Adrenal gland (tissue), 12 donors: ENCODE results near the gene PEX5. TPM values are rescaled to one million over a fixed set of nuclear protein-coding genes. Genes with fewer than 3 reads are reported as not detected.

ENCODE experiments used
- DNase-seq, 7 donors: peaks; one replicate each; pipeline ENCODE4 v3.0.0-alpha.2; 2019 to 2020
- H3K27ac ChIP-seq, 5 donors: fragments of 200-600 bp; sonication (generic) in 4 of 5; 1 replicate in 3 of 5; 2 replicates in 2 of 5; pipeline versions ENCODE4 v1.5.1 to v1.8.0; 2016 to 2020; ENCODE audit warnings: mild to moderate bottlenecking in 1 of 5
- H3K27me3 ChIP-seq: fragments of 200-600 bp; 2 replicates; pipeline ENCODE4 v1.8.0; 2021
- H3K36me3 ChIP-seq, 2 donors: fragments of 200-600 bp; replicated peaks in 1 of 2; 1 replicate in 1 of 2; 2 replicates in 1 of 2; pipeline versions ENCODE4 v1.5.1 to v1.8.0; 2018 to 2022
- H3K4me1 ChIP-seq, 2 donors: fragments of 200-600 bp; replicated peaks in 1 of 2; 1 replicate in 1 of 2; 2 replicates in 1 of 2; pipeline versions ENCODE4 v1.5.1 to v1.8.0; 2018 to 2021
- H3K4me3 ChIP-seq, 4 donors: fragments of 200-600 bp; sonication (generic) in 3 of 4; one replicate each; pipeline ENCODE4 v1.5.1; 2016 to 2018
- H3K9me3 ChIP-seq, 3 donors: fragments of 200-600 bp; sonication (generic) in 1 of 3; replicated peaks in 1 of 3; 1 replicate in 2 of 3; 2 replicates in 1 of 3; pipeline versions ENCODE4 v1.5.1 to v1.8.0; 2016 to 2021
- CTCF ChIP-seq, 6 experiments: fragments of 450-650 bp in 4 of 6; fragments of 200-600 bp in 2 of 6; sonication (generic) in 1 of 6; IDR thresholded peaks; 1 replicate in 5 of 6; 2 replicates in 1 of 6; pipeline versions ENCODE4 v1.5.1 to v1.8.0; 2016 to 2021; ENCODE audit warnings: antibody characterized with exemption in 6 of 6, mild to moderate bottlenecking in 2 of 6, moderate library complexity in 1 of 6
- POLR2A ChIP-seq, 2 donors: fragments of 450-650 bp; IDR thresholded peaks; one replicate each; pipeline ENCODE4 v1.6.1; 2017; ENCODE audit warnings: antibody characterized with exemption in 2 of 2, mild to moderate bottlenecking in 2 of 2, moderate library complexity in 1 of 2
- WGBS, 4 donors: extraction: QIAGEN DNeasy Blood & Tissue Kit in 2 of 4; methylation state at CpG; one replicate each; pipeline versions ENCODE4 v1.1.5 to v1.1.7; 2013 to 2017; 5-methylcytosine and 5-hydroxymethylcytosine counted together
- intact Hi-C, 2 donors: fragments of 100-400 bp; cut with DNase I; formaldehyde crosslinking; loops; one replicate each; pipeline versions ENCODE4 v1.14.1 to v1.15.0; 2022 to 2023
- polyA plus RNA-seq, 3 donors: library from polyadenylated mRNA; stranded (reverse); fragments of 200-250 nt in 2 of 3; fragments of 350-450 nt in 1 of 3; fragmentation: Illumina TruSeq in 1 of 3; extraction: RNeasy Lipid Tissue Mini Kit (QIAGEN cat#74804) in 1 of 3; gene quantifications; one replicate each; pipeline ENCODE4 v1.2.3, GENCODE V29; 2013 to 2014
- total RNA-seq, 9 donors: library from RNA; depleted of rRNA in 4 of 9; stranded (reverse); fragments of >200 nt in 4 of 9; fragments of 120-200 nt in 1 of 9; fragmentation: NEBNext Ultra II Directional in 1 of 9; extraction: Animal tissue kit (Norgen Biotek cat#: 25700) in 1 of 9; gene quantifications; one replicate each; pipeline versions ENCODE4 v1.1.0 to v1.2.4, GENCODE V29; 2013 to 2023
- donor health status: healthy with polysubstance abuse.
- donor health status: Bipolar disorder and iron deficiency.
- donor health status: DM: yes; HTN: yes; CAD: no.
- donor health status: DM: no; HTN: no; CAD: no.
- donor health status: DM: no; HTN: no; CAD: no.
- donor health status: DM: yes; HTN: yes; CAD: no.

The PEX5 gene
- total and polyA plus RNA-seq, 12 donors: 22.4 to 65.0 (median 36.7) TPM

GRCh38 chr12:7142809-7143465, 46.5 kb upstream of the PEX5 start:
- Histone ChIP-seq H3K27me3 (no peaks in the 10 kb centered on the region), H3K4me3 (no peak overlapping the region), H3K36me3 (peaks cover 0 to 37% of the 10 kb centered on the region in 2 donors), H3K9me3 (no peaks in the 10 kb centered on the region), H3K4me1 (no peaks in the 10 kb centered on the region), H3K27ac (peak overlapping the region in 1 of 5 donors; percentile 34)
- WGBS, 4 donors: 95 to 97% (median 96%) methylated on average over 18 of the region's 18 CpGs
- intact Hi-C loops: no loop called here
- TF ChIP-seq POLR2A (IDR thresholded peaks at IDR 0.05) (no peak), CTCF (IDR thresholded peaks at IDR 0.05) (no peak)
- DNase-seq: no peak

- no peak for TF ChIP-seq POLR2A (IDR thresholded peaks at IDR 0.05)
- no peak for TF ChIP-seq CTCF (IDR thresholded peaks at IDR 0.05)
- H3K9me3 ChIP-seq: no peaks in the 10 kb centered on the region
- DNase-seq: peak in 2 of 7 donors; percentile 44 to 46
- no peak overlapping the region for H3K4me3 ChIP-seq
- H3K27ac ChIP-seq: peak overlapping the region in 1 of 5 donors; percentile 34
- peaks cover 0 to 34% of the 10 kb centered on the region in 2 donors for H3K36me3 ChIP-seq
- H3K27me3 ChIP-seq: no peaks in the 10 kb centered on the region
- H3K4me1 ChIP-seq: no peaks in the 10 kb centered on the region
- WGBS, 4 donors: 65 to 77% (median 66%) methylated on average over 7 of the region's 7 CpGs
- intact Hi-C loops: no loop called here
These were observed 45.9 kb upstream of the PEX5 start for GRCh38 chr12:7143564-7143963.

GRCh38 chr12:7144414-7145120, 44.9 kb upstream of the PEX5 start:
- H3K4me1 ChIP-seq: no peaks in the 10 kb centered on the region
- peak in 1 of 7 donors; percentile 6 for DNase-seq
- WGBS, 4 donors: 35 to 49% (median 47%) methylated on average over 9 to 11 of the region's 11 CpGs
- TF ChIP-seq CTCF (IDR thresholded peaks at IDR 0.05): peak; percentile 34 to 64 (median 56)
- no peak for TF ChIP-seq POLR2A (IDR thresholded peaks at IDR 0.05)
- peak overlapping the region in 2 of 5 donors; percentile 26 to 68 for H3K27ac ChIP-seq
- peaks cover 0 to 44% of the 10 kb centered on the region in 2 donors for H3K36me3 ChIP-seq
- no peaks in the 10 kb centered on the region for H3K27me3 ChIP-seq
- H3K4me3 ChIP-seq: no peak overlapping the region
- H3K9me3 ChIP-seq: no peaks in the 10 kb centered on the region
- intact Hi-C loops: no loop called here

- intact Hi-C loops: no loop called here
- Histone ChIP-seq H3K4me1 (no peaks in the 10 kb centered on the region), H3K27ac (no peak overlapping the region), H3K36me3 (peaks cover 0 to 48% of the 10 kb centered on the region in 2 donors), H3K27me3 (no peaks in the 10 kb centered on the region), H3K9me3 (no peaks in the 10 kb centered on the region), H3K4me3 (no peak overlapping the region)
- DNase-seq: peak in 1 of 7 donors; percentile 48
- 58 to 81% (median 67%) methylated on average over 4 of the region's 4 CpGs for WGBS, 4 donors
- TF ChIP-seq POLR2A (IDR thresholded peaks at IDR 0.05) (no peak), CTCF (IDR thresholded peaks at IDR 0.05) (no peak)
These were observed 43.8 kb upstream of the PEX5 start for GRCh38 chr12:7145671-7146070.
